Measurements from ENCODE around the gene ARHGAP42. TPM values are rescaled to one million over a fixed set of nuclear protein-coding genes. Genes with fewer than 3 reads are reported as not detected.

Gene ARHGAP42
- polyA plus RNA-seq, 1 donor (not counting 4 experiments of a cell fraction or from before 2014, with no cell fraction given): 5.5 TPM

GRCh38 chr11:100927579-100927978, 240.5 kb downstream of the ARHGAP42 start:
- Histone ChIP-seq H3K4me3 (ENCODE audit: control insufficient read depth in 2 of 3, extremely low read depth in 1 of 3, insufficient read depth in 2 of 3, low read depth in 1 of 3, low read length in 3 of 3) (no peak overlapping the region), H2AFZ (ENCODE audit: control insufficient read depth, low read length) (no peak overlapping the region), H3K27ac (ENCODE audit: control insufficient read depth, insufficient read depth, low read length) (no peak overlapping the region), H3K36me3 (ENCODE audit: control insufficient read depth in 2 of 2, extremely low read depth in 1 of 2, insufficient read depth in 2 of 2, low read length in 2 of 2) (no peaks in the 10 kb centered on the region), H3K9me3 (ENCODE audit: control insufficient read depth, low read depth, low read length) (no peaks in the 10 kb centered on the region), H3K4me1 (ENCODE audit: control insufficient read depth, extremely low read depth, insufficient read depth, low read length) (peaks cover 24% of the 10 kb centered on the region), H4K20me1 (ENCODE audit: control insufficient read depth, extremely low read depth, insufficient read depth, low read length) (no peaks in the 10 kb centered on the region), H3K4me2 (ENCODE audit: control insufficient read depth, extremely low read depth, insufficient read depth, low read depth, low read length) (no peak overlapping the region), H3K9ac (ENCODE audit: control insufficient read depth, extremely low read depth, insufficient read depth, low read length) (no peak overlapping the region), H3K27me3 (ENCODE audit: control insufficient read depth, extremely low read depth, insufficient read depth, low read length) (no peaks in the 10 kb centered on the region), H3K9me1 (ENCODE audit: control insufficient read depth, extremely low read depth, insufficient read depth, low read length) (no peaks in the 10 kb centered on the region), H3K79me2 (ENCODE audit: control insufficient read depth, insufficient read depth, low read length) (no peaks in the 10 kb centered on the region)
- TF ChIP-seq CTCF (optimal IDR thresholded peaks at IDR 0.05 in 1 of 3, IDR thresholded peaks at IDR 0.05 in 1 of 3, conservative IDR thresholded peaks at IDR 0.05 in 1 of 3; ENCODE audit: extremely low read depth in 1 of 3, insufficient read depth in 2 of 3, low read length in 3 of 3) (no peak), EZH2 (IDR thresholded peaks at IDR 0.05; ENCODE audit: low read length) (no peak)
- DNase-seq (ENCODE audit: low read depth, low spot score): no peak
- FAIRE-seq: no peak
- dilution Hi-C loops (cut with MboI; ENCODE audit: extremely low pct_ligation_motif_present, low sequenced_read_pairs): no loop called here

- Histone ChIP-seq H3K27me3 (ENCODE audit: control insufficient read depth, extremely low read depth, insufficient read depth, low read length) (no peaks in the 10 kb centered on the region), H2AFZ (ENCODE audit: control insufficient read depth, low read length) (no peak overlapping the region), H3K27ac (ENCODE audit: control insufficient read depth, insufficient read depth, low read length) (no peak overlapping the region), H4K20me1 (ENCODE audit: control insufficient read depth, extremely low read depth, insufficient read depth, low read length) (no peaks in the 10 kb centered on the region), H3K9me3 (ENCODE audit: control insufficient read depth, low read depth, low read length) (no peaks in the 10 kb centered on the region), H3K4me1 (ENCODE audit: control insufficient read depth, extremely low read depth, insufficient read depth, low read length) (peaks cover 24% of the 10 kb centered on the region), H3K79me2 (ENCODE audit: control insufficient read depth, insufficient read depth, low read length) (no peaks in the 10 kb centered on the region), H3K4me2 (ENCODE audit: control insufficient read depth, extremely low read depth, insufficient read depth, low read depth, low read length) (no peak overlapping the region), H3K36me3 (ENCODE audit: control insufficient read depth in 2 of 2, extremely low read depth in 1 of 2, insufficient read depth in 2 of 2, low read length in 2 of 2) (no peaks in the 10 kb centered on the region), H3K9ac (ENCODE audit: control insufficient read depth, extremely low read depth, insufficient read depth, low read length) (no peak overlapping the region), H3K4me3 (ENCODE audit: control insufficient read depth in 2 of 3, extremely low read depth in 1 of 3, insufficient read depth in 2 of 3, low read depth in 1 of 3, low read length in 3 of 3) (no peak overlapping the region), H3K9me1 (ENCODE audit: control insufficient read depth, extremely low read depth, insufficient read depth, low read length) (no peaks in the 10 kb centered on the region)
- no peak for DNase-seq (ENCODE audit: low read depth, low spot score)
- TF ChIP-seq CTCF (optimal IDR thresholded peaks at IDR 0.05 in 1 of 3, IDR thresholded peaks at IDR 0.05 in 1 of 3, conservative IDR thresholded peaks at IDR 0.05 in 1 of 3; ENCODE audit: extremely low read depth in 1 of 3, insufficient read depth in 2 of 3, low read length in 3 of 3) (no peak), EZH2 (IDR thresholded peaks at IDR 0.05; ENCODE audit: low read length) (no peak)
- dilution Hi-C loops (cut with MboI; ENCODE audit: extremely low pct_ligation_motif_present, low sequenced_read_pairs): no loop called here
- FAIRE-seq: no peak
These were observed 241.3 kb downstream of the ARHGAP42 start for GRCh38 chr11:100928426-100928825.
